Right lobe of liver (tissue), 4 donors: ENCODE measurements around the gene IL6R.

ENCODE experiments used
- POLR2A ChIP-seq: fragments of 450-650 bp; IDR thresholded peaks from one replicate; pipeline ENCODE4 v1.6.1; 2017; ENCODE audit warnings: antibody characterized with exemption, mild to moderate bottlenecking
- TF ChIP-seq, protein P1 (sequence below), 4 donors: fragments of 200-600 bp in 3 of 4; fragments of 450-650 bp in 1 of 4; IDR thresholded peaks; one replicate each; pipeline versions ENCODE4 v1.5.1 to v1.8.0; 2016 to 2022; ENCODE audit warnings: antibody characterized with exemption in 4 of 4, mild to moderate bottlenecking in 2 of 4
- donor health status: DM: no; HTN: no; CAD: no.
- donor health status: DM: no; HTN: no; CAD: no.
- donor health status: DM: no; HTN: yes; CAD: no.

GRCh38 chr1:154490317-154490716 lies 85.2 kb downstream of the IL6R start:
- TF ChIP-seq, protein P1, sequence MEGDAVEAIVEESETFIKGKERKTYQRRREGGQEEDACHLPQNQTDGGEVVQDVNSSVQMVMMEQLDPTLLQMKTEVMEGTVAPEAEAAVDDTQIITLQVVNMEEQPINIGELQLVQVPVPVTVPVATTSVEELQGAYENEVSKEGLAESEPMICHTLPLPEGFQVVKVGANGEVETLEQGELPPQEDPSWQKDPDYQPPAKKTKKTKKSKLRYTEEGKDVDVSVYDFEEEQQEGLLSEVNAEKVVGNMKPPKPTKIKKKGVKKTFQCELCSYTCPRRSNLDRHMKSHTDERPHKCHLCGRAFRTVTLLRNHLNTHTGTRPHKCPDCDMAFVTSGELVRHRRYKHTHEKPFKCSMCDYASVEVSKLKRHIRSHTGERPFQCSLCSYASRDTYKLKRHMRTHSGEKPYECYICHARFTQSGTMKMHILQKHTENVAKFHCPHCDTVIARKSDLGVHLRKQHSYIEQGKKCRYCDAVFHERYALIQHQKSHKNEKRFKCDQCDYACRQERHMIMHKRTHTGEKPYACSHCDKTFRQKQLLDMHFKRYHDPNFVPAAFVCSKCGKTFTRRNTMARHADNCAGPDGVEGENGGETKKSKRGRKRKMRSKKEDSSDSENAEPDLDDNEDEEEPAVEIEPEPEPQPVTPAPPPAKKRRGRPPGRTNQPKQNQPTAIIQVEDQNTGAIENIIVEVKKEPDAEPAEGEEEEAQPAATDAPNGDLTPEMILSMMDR (IDR thresholded peaks at IDR 0.05): no peak
- no peak for TF ChIP-seq POLR2A
